Osteocyte (in vitro differentiated cells): ENCODE data around the gene PPM1D. TPM values are rescaled to one million over a fixed set of nuclear protein-coding genes. Genes with fewer than 3 reads are reported as not detected.
"Not testable (repeated sequence)": the region's sequence is repeated elsewhere in the genome, so short reads cannot be mapped to it uniquely, and the experiment has no call there.

ENCODE experiments used
- DNase-seq: peaks from one replicate; pipeline ENCODE4 v3.0.0; 2021; ENCODE audit warnings: mixed read lengths; ENCODE audit not compliant: unreplicated experiment; ENCODE audit errors: extremely low spot score
- H3K27ac Mint-ChIP-seq: one replicate; pipeline ENCODE4 v1.8.0; 2021; ENCODE audit warnings: mild to moderate bottlenecking, mixed read lengths; ENCODE audit not compliant: unreplicated experiment
- H3K27me3 Mint-ChIP-seq: one replicate; pipeline ENCODE4 v1.8.0; 2021; ENCODE audit warnings: mixed read lengths; ENCODE audit not compliant: unreplicated experiment
- H3K36me3 Mint-ChIP-seq: one replicate; pipeline ENCODE4 v1.8.0; 2021; ENCODE audit warnings: mixed read lengths; ENCODE audit not compliant: unreplicated experiment
- H3K4me1 Mint-ChIP-seq: one replicate; pipeline ENCODE4 v1.8.0; 2021; ENCODE audit warnings: mixed read lengths; ENCODE audit not compliant: unreplicated experiment
- H3K4me3 Mint-ChIP-seq: one replicate; pipeline ENCODE4 v1.8.0; 2021; ENCODE audit warnings: mild to moderate bottlenecking, moderate library complexity, mixed read lengths; ENCODE audit not compliant: unreplicated experiment
- H3K9me3 Mint-ChIP-seq: one replicate; pipeline ENCODE4 v1.8.0; 2021; ENCODE audit warnings: mixed read lengths; ENCODE audit not compliant: unreplicated experiment
- CTCF ChIP-seq: fragments of 200-600 bp; sonication (generic); IDR thresholded peaks from 2 replicates; pipeline ENCODE4 v1.5.0; 2021; ENCODE audit warnings: antibody characterized with exemption, mild to moderate bottlenecking, moderate library complexity
- total RNA-seq: library from RNA; stranded (reverse); gene quantifications from 2 replicates; pipeline ENCODE4 v1.2.1, GENCODE V29; 2021

Gene PPM1D
- total RNA-seq, 1 donor from 2014 or later, result 22.1 TPM

- peak; percentile 10 for TF ChIP-seq CTCF
- no peak for DNase-seq
- H3K4me1 Mint-ChIP-seq, result peaks cover 49% of the 10 kb centered on the region
- H3K27me3 Mint-ChIP-seq, result no peaks in the 10 kb centered on the region
- peak overlapping the region; percentile 97 for H3K4me3 Mint-ChIP-seq
- peak overlapping the region; percentile 96 for H3K27ac Mint-ChIP-seq
- H3K36me3 Mint-ChIP-seq, result no peaks in the 10 kb centered on the region
- no peaks in the 10 kb centered on the region for H3K9me3 Mint-ChIP-seq
Observed at GRCh38 chr17:60601447-60602384, 1.7 kb downstream of the PPM1D start.

- H3K4me1 Mint-ChIP-seq, result peaks cover 49% of the 10 kb centered on the region
- no peaks in the 10 kb centered on the region for H3K27me3 Mint-ChIP-seq
- no peak for TF ChIP-seq CTCF
- no peak for DNase-seq
- no peaks in the 10 kb centered on the region for H3K9me3 Mint-ChIP-seq
- H3K27ac Mint-ChIP-seq, result peak overlapping the region; percentile 96
- peak overlapping the region; percentile 97 for H3K4me3 Mint-ChIP-seq
- no peaks in the 10 kb centered on the region for H3K36me3 Mint-ChIP-seq
Observed at GRCh38 chr17:60602385-60602742, 2.4 kb downstream of the PPM1D start.

DNA sequence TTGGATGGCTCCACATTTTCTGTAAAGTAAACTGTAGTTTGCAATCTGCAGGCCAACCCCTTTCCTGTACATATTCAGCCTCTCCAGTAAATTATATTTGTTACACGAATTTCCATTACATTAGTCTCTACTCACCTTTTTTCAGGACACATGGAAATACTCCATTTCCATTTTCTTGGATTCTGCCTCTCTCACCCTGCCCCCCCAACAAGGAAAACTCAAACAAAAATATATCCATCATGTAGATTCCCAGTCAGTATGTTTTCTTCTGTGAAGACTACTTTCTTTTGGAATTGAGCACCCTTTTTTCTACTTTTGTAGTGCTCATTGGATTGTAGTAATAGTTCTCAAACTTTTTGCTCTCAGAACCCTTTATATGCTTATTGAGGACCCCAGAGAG, 2.9 kb downstream of the PPM1D start:
- DNase-seq, result no peak
- Mint-ChIP-seq H3K27me3 (no peaks in the 10 kb centered on the region), H3K4me1 (peaks cover 51% of the 10 kb centered on the region), H3K9me3 (no peaks in the 10 kb centered on the region), H3K4me3 (peak overlapping the region; percentile 97), H3K36me3 (no peaks in the 10 kb centered on the region), H3K27ac (peak overlapping the region; percentile 96)
- no peak for TF ChIP-seq CTCF

DNA sequence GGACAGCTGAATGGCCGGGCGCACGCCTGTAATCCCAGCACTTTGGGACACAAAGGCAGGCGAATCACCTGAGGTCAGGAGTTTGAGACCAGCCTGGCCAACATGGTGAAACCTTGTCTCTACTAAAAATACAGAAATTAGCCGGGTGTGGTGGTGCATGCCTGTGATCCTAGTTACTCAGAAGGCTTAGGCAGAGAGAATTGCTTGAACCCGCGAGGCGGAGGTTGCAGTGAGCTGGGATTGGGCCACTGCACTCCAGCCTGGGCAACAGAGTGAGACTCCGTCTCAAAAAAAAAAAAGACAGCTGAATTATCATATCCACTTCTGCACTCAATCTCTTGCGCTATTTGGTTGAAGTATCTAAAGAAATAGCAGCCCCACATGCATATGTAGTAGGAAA, 3.5 kb downstream of the PPM1D start:
- Mint-ChIP-seq H3K4me3 (peak overlapping the region; percentile 52), H3K4me1 (peaks cover 46% of the 10 kb centered on the region), H3K27ac (peak overlapping the region; percentile 59)
- not testable (repeated sequence) for H3K9me3 Mint-ChIP-seq, H3K36me3 Mint-ChIP-seq, H3K27me3 Mint-ChIP-seq, DNase-seq

- no peak for DNase-seq
- no peaks in the 10 kb centered on the region for H3K9me3 Mint-ChIP-seq
Observed at GRCh38 chr17:60604686-60605334, 4.8 kb downstream of the PPM1D start.

More at GRCh38 chr17:60604686-60605334, 4.8 kb downstream of the PPM1D start:
- H3K36me3 Mint-ChIP-seq, result no peaks in the 10 kb centered on the region
- no peak for TF ChIP-seq CTCF
- H3K4me3 Mint-ChIP-seq, result no peak overlapping the region
- no peaks in the 10 kb centered on the region for H3K27me3 Mint-ChIP-seq
- peak overlapping the region; percentile 23 for H3K27ac Mint-ChIP-seq
- H3K4me1 Mint-ChIP-seq, result peaks cover 38% of the 10 kb centered on the region
